Aorta (tissue), 4 donors: ENCODE data around the gene SLC38A8. TPM values are rescaled to one million over a fixed set of nuclear protein-coding genes. Genes with fewer than 3 reads are reported as not detected.

ENCODE experiments used
- polyA plus RNA-seq, 2 donors: library from polyadenylated mRNA; stranded (reverse); fragments of 200-250 nt; gene quantifications; one replicate each; pipeline ENCODE4 v1.2.3, GENCODE V29; 2013
- total RNA-seq, 2 donors: library from RNA; stranded (reverse); fragmentation: NEBNext Ultra II Directional; extraction: Animal tissue kit (Norgen Biotek cat#: 25700); gene quantifications; one replicate each; pipeline ENCODE4 v1.2.1, GENCODE V29; 2021
- donor health status: healthy with polysubstance abuse.
- donor health status: Bipolar disorder and iron deficiency.
- donor health status: DM: no; HTN: no; CAD: no.
- donor health status: DM: yes; HTN: yes; CAD: no.

The SLC38A8 gene
- total and polyA plus RNA-seq, 4 donors = not detected

Other genes with a start within 250 kb of the SLC38A8 start
- 10 to 100 TPM; 71.0 to 74.3 TPM for gene HSBP1, start 234.8 kb downstream of the SLC38A8 start, total RNA-seq
- 10 to 100 TPM; 24.0 to 27.2 TPM for gene HSBP1, start 234.8 kb downstream of the SLC38A8 start, polyA plus RNA-seq
- 1 to 10 TPM; 8.6 to 9.2 TPM for gene MLYCD, start 143.7 kb downstream of the SLC38A8 start, total RNA-seq
- 1 to 10 TPM; 1.6 to 5.0 TPM for gene MLYCD, start 143.7 kb downstream of the SLC38A8 start, polyA plus RNA-seq
- 10 to 100 TPM; 10.3 to 13.6 TPM for gene OSGIN1, start 89.6 kb downstream of the SLC38A8 start, total RNA-seq
- gene OSGIN1, start 89.6 kb downstream of the SLC38A8 start, polyA plus RNA-seq = 10 to 100 TPM; 10.0 to 13.7 TPM
- under 1 TPM; 0.23 to 0.75 TPM for gene NECAB2, start 74.6 kb downstream of the SLC38A8 start, total RNA-seq
- not detected for gene NECAB2, start 74.6 kb downstream of the SLC38A8 start, polyA plus RNA-seq
- gene MBTPS1, start 74.1 kb upstream of the SLC38A8 start, total RNA-seq = 100 to 1,000 TPM in 1 of 2 donors, 10 to 100 TPM in 1; 75.0 to 108 TPM
- gene MBTPS1, start 74.1 kb upstream of the SLC38A8 start, polyA plus RNA-seq = 10 to 100 TPM; 28.9 to 68.3 TPM
- gene HSDL1, start 102.4 kb upstream of the SLC38A8 start, total RNA-seq = 10 to 100 TPM; 14.6 to 20.5 TPM
- gene HSDL1, start 102.4 kb upstream of the SLC38A8 start, polyA plus RNA-seq = 10 to 100 TPM; 11.4 to 19.0 TPM
- under 1 TPM; 0.19 to 0.48 TPM for gene DNAAF1, start 102.5 kb upstream of the SLC38A8 start, total RNA-seq
- 1 to 10 TPM in 1 of 2 donors, not detected in 1; 1.4 TPM for gene DNAAF1, start 102.5 kb upstream of the SLC38A8 start, polyA plus RNA-seq
- gene TAF1C, start 144.3 kb upstream of the SLC38A8 start, total RNA-seq = 10 to 100 TPM; 46.6 to 50.9 TPM
- 10 to 100 TPM in 1 of 2 donors, 1 to 10 TPM in 1; 8.4 to 80.9 TPM for gene TAF1C, start 144.3 kb upstream of the SLC38A8 start, polyA plus RNA-seq
- gene ADAD2, start 148.4 kb upstream of the SLC38A8 start, total RNA-seq = under 1 TPM in 1 of 2 donors, not detected in 1; 0.33 TPM
- 1 to 10 TPM in 1 of 2 donors, not detected in 1; 1.0 TPM for gene ADAD2, start 148.4 kb upstream of the SLC38A8 start, polyA plus RNA-seq
- gene KCNG4, start 197.2 kb upstream of the SLC38A8 start, total RNA-seq = not detected
- under 1 TPM; 0.03 to 0.13 TPM for gene KCNG4, start 197.2 kb upstream of the SLC38A8 start, polyA plus RNA-seq